Measurements from ENCODE around the gene LIPE.
A peak's percentile ranks its signal among the peaks of the same experiment; 100 is the strongest.

Gene LIPE

GRCh38 chr19:42397263-42398166, 29.7 kb downstream of the LIPE start:
- peak overlapping the region; percentile 70 for H3K4me3 ChIP-seq (ENCODE audit: low read depth, low read length)
- DNase-seq (ENCODE audit: low read depth): no peak
- no peak for TF ChIP-seq CTCF (conservative IDR thresholded peaks at IDR 0.05; ENCODE audit: low read depth, low read length)

GRCh38 chr19:42396381-42397262, 30.6 kb downstream of the LIPE start:
- no peak for TF ChIP-seq CTCF (conservative IDR thresholded peaks at IDR 0.05; ENCODE audit: low read depth, low read length)
- H3K4me3 ChIP-seq (ENCODE audit: low read depth, low read length): peak overlapping the region; percentile 70
- peak; percentile 99 for DNase-seq (ENCODE audit: low read depth)

GRCh38 chr19:42394751-42395150, 32.4 kb downstream of the LIPE start:
- no peak for DNase-seq (ENCODE audit: low read depth)
- no peak for TF ChIP-seq CTCF (conservative IDR thresholded peaks at IDR 0.05; ENCODE audit: low read depth, low read length)

GRCh38 chr19:42392165-42392564, 35.0 kb downstream of the LIPE start:
- no peak for TF ChIP-seq CTCF (conservative IDR thresholded peaks at IDR 0.05; ENCODE audit: low read depth, low read length)
- no peak for DNase-seq (ENCODE audit: low read depth)
- no peak overlapping the region for H3K4me3 ChIP-seq (ENCODE audit: low read depth, low read length)

More at GRCh38 chr19:42394751-42395150, 32.4 kb downstream of the LIPE start:
- H3K4me3 ChIP-seq (ENCODE audit: low read depth, low read length): no peak overlapping the region

GRCh38 chr19:42389899-42390298, 37.3 kb downstream of the LIPE start, which contains the start of gene CNFN:
Gene CNFN (minus strand): TSS chr19:42390297. CDS start chr19:42389037, 1,260 bp downstream.
- no peak within 1 kb of the TSS for H3K4me3 ChIP-seq (ENCODE audit: low read depth, low read length)
- no peak for TF ChIP-seq CTCF (conservative IDR thresholded peaks at IDR 0.05; ENCODE audit: low read depth, low read length)
- DNase-seq (ENCODE audit: low read depth): no peak

- H3K4me3 ChIP-seq (ENCODE audit: low read depth, low read length): no peak overlapping the region
- DNase-seq (ENCODE audit: low read depth): no peak
- TF ChIP-seq CTCF (conservative IDR thresholded peaks at IDR 0.05; ENCODE audit: low read depth, low read length): no peak
These were observed 38.2 kb downstream of the LIPE start for GRCh38 chr19:42388851-42389489.

Data from choroid plexus epithelial cell (primary cell).